GM23338 (cell line): Measurements from ENCODE around the gene ANKRD23. TPM values are rescaled to one million over a fixed set of nuclear protein-coding genes. Genes with fewer than 3 reads are reported as not detected.

Experiments
- ATAC-seq: fragments of 200-7000 bp; cut with Tn5 transposase; 3 replicates; pipeline ENCODE4 v1.9.1; 2020
- DNase-seq: peaks from one replicate; pipeline ENCODE4 v3.0.0-alpha.2; 2015; ENCODE audit warnings: low spot score
- H2AFZ ChIP-seq: fragments of 200-600 bp; sonication (generic); 2 replicates; pipeline ENCODE4 v1.8.0; 2016; ENCODE audit warnings: antibody characterized with exemption, mild to moderate bottlenecking, moderate library complexity
- H3F3A ChIP-seq: fragments of 200-600 bp; sonication (generic); replicated peaks from 2 replicates; pipeline ENCODE4 v1.8.0; 2017; ENCODE audit warnings: antibody characterized with exemption, mixed run types, low read depth
- H3K27ac ChIP-seq: fragments of 200-600 bp; sonication (generic); 2 replicates; pipeline ENCODE4 v1.6.1; 2016; ENCODE audit warnings: low read depth
- H3K27me3 ChIP-seq: fragments of 200-600 bp; sonication (generic); 2 replicates; pipeline ENCODE4 v1.8.0; 2016; ENCODE audit warnings: mild to moderate bottlenecking, mixed run types, moderate library complexity; ENCODE audit not compliant: insufficient read depth
- H3K36me3 ChIP-seq: fragments of 200-600 bp; sonication (generic); 2 replicates; pipeline ENCODE4 v1.8.0; 2016; ENCODE audit warnings: mild to moderate bottlenecking; ENCODE audit not compliant: insufficient read depth
- H3K4me1 ChIP-seq: fragments of 200-600 bp; sonication (generic); 2 replicates; pipeline ENCODE4 v1.8.0; 2016; ENCODE audit warnings: mild to moderate bottlenecking, moderate library complexity; ENCODE audit not compliant: insufficient read depth
- H3K4me2 ChIP-seq: fragments of 200-600 bp; sonication (generic); 2 replicates; pipeline ENCODE4 v1.7.1; 2017; ENCODE audit warnings: mixed run types
- H3K4me3 ChIP-seq: fragments of 200-600 bp; sonication (generic); 2 replicates; pipeline ENCODE4 v1.6.1; 2016; ENCODE audit warnings: mixed run types
- H3K79me2 ChIP-seq: fragments of 200-600 bp; sonication (generic); replicated peaks from 2 replicates; pipeline ENCODE4 v1.8.0; 2017; ENCODE audit warnings: mild to moderate bottlenecking; ENCODE audit not compliant: insufficient read depth
- H3K9me2 ChIP-seq: fragments of 200-600 bp; sonication (generic); 2 replicates; pipeline ENCODE4 v1.8.0; 2017; ENCODE audit not compliant: insufficient read depth
- H4K20me1 ChIP-seq: fragments of 200-600 bp; sonication (generic); replicated peaks from 2 replicates; pipeline ENCODE4 v1.8.0; 2017; ENCODE audit warnings: mild to moderate bottlenecking; ENCODE audit not compliant: insufficient read depth
- H3K27ac Mint-ChIP-seq: 2 replicates; pipeline ENCODE4 v1.8.0; 2020; ENCODE audit warnings: inconsistent platforms, mild to moderate bottlenecking, moderate library complexity, mixed read lengths
- H3K27me3 Mint-ChIP-seq: 3 replicates; pipeline ENCODE4 v1.8.0; 2022; ENCODE audit warnings: low read depth, mild to moderate bottlenecking, moderate library complexity, mixed read lengths, inconsistent platforms; ENCODE audit not compliant: insufficient read depth, poor library complexity
- H3K36me3 Mint-ChIP-seq: 3 replicates; pipeline ENCODE4 v1.8.0; 2021; ENCODE audit warnings: low read depth, mild to moderate bottlenecking, inconsistent platforms, moderate library complexity, mixed read lengths
- H3K4me1 Mint-ChIP-seq: 3 replicates; pipeline ENCODE4 v1.8.0; 2020; ENCODE audit warnings: mild to moderate bottlenecking, inconsistent platforms, mixed read lengths
- H3K4me3 Mint-ChIP-seq: 3 replicates; pipeline ENCODE4 v1.8.0; 2021; ENCODE audit warnings: moderate library complexity, mild to moderate bottlenecking, inconsistent platforms, mixed read lengths
- H3K9me3 Mint-ChIP-seq: 3 replicates; pipeline ENCODE4 v1.8.0; 2020; ENCODE audit warnings: moderate library complexity, mild to moderate bottlenecking, inconsistent platforms, mixed read lengths
- CTCF ChIP-seq, 2 experiments: fragments of 200-600 bp in 1 of 2; sonication (generic) in 1 of 2; conservative IDR thresholded peaks; 2 replicates each; pipeline versions ENCODE4 v1.5.1 to v1.6.1; 2016 to 2017; ENCODE audit warnings: antibody characterized with exemption in 2 of 2, low read depth in 2 of 2, mild to moderate bottlenecking in 2 of 2, moderate library complexity in 1 of 2
- ETS1 ChIP-seq: IDR thresholded peaks from 2 replicates; pipeline ENCODE4 v1.6.1; 2016; ENCODE audit warnings: antibody characterized with exemption
- NANOG ChIP-seq: IDR thresholded peaks from 2 replicates; pipeline ENCODE4 v1.6.1; 2016; ENCODE audit warnings: antibody characterized with exemption, borderline replicate concordance
- POLR2AphosphoS5 ChIP-seq: IDR thresholded peaks from 2 replicates; pipeline ENCODE4 v1.6.1; 2016; ENCODE audit warnings: antibody characterized with exemption, low read depth
- ZNF462 ChIP-seq: fragments of 250-450 bp; sonication (Bioruptor Pico); IDR thresholded peaks from 2 replicates; pipeline ENCODE4 v1.5.0; 2020; ENCODE audit warnings: mild to moderate bottlenecking, moderate library complexity
- polyA plus RNA-seq: library from polyadenylated mRNA; unstranded; fragments of >200 nt; fragmentation: Nextera tagmentation; extraction: Ambion mirVana; gene quantifications from 2 replicates; pipeline ENCODE4 v1.2.1, GENCODE V29; 2016
- total RNA-seq: library from RNA; depleted of rRNA; stranded (reverse); fragments of >200 nt; shearing (Covaris generic); gene quantifications from 2 replicates; pipeline ENCODE4 v1.2.3, GENCODE V29; 2014

Gene ANKRD23
- total and polyA plus RNA-seq, 2 experiments from 2014 or later: 4.0 to 5.0 TPM

- H3K4me3 ChIP-seq: peak overlapping the region; percentile 26
- 0 out of 2 replicates have a peak, but pooled peaks have one; percentile 14 for TF ChIP-seq POLR2AphosphoS5
- peak; percentile 36; the same call in 1 of the 2 replicates for TF ChIP-seq NANOG
- peak; percentile 49; the same call in 1 of the 2 replicates for TF ChIP-seq ZNF462 (CRISPR knock-in tag)
- no peak for TF ChIP-seq CTCF (conservative IDR thresholded peaks at IDR 0.05; ENCODE audit: low read depth in 2 of 2)
- TF ChIP-seq ETS1: no peak
- H3K4me2 ChIP-seq: peak overlapping the region; percentile 58
- H3K36me3 Mint-ChIP-seq: no peaks in the 10 kb centered on the region
- peak; percentile 69 for DNase-seq
- H3K27ac ChIP-seq: peak overlapping the region; percentile 77; the same call in 1 of the 2 replicates
- peaks cover 30% of the 10 kb centered on the region for H3K4me1 ChIP-seq
- peaks cover 40% of the 10 kb centered on the region for H3K4me1 Mint-ChIP-seq
- peak overlapping the region; percentile 67 for H2AFZ ChIP-seq
- no peaks in the 10 kb centered on the region for H3K9me2 ChIP-seq
- H3K27me3 Mint-ChIP-seq: peaks cover 35% of the 10 kb centered on the region
- peak; percentile 71 for ATAC-seq
- H3K79me2 ChIP-seq: no peaks in the 10 kb centered on the region
- no peaks in the 10 kb centered on the region; the same call in 2 of the 3 replicates for H3K9me3 Mint-ChIP-seq
- peak overlapping the region; percentile 91 for H3K27ac Mint-ChIP-seq
- H3K27me3 ChIP-seq: no peaks in the 10 kb centered on the region
- peaks cover 8% of the 10 kb centered on the region; the same call in 1 of the 2 replicates for H3F3A ChIP-seq
- no peaks in the 10 kb centered on the region for H3K36me3 ChIP-seq
- H4K20me1 ChIP-seq: no peaks in the 10 kb centered on the region
- H3K4me3 Mint-ChIP-seq: peak overlapping the region; percentile 46
These were observed 37.8 kb upstream of the ANKRD23 start for GRCh38 chr2:96881349-96882195.
